IMR-90 (cell line): ENCODE data around the gene TBPL1. TPM values are rescaled to one million over a fixed set of nuclear protein-coding genes. Genes with fewer than 3 reads are reported as not detected.

Experiments used
- ATAC-seq: fragments of 200-7000 bp; cut with Tn5 transposase; 2 replicates; pipeline ENCODE4 v1.9.1; 2020; ENCODE audit warnings: low read depth, mild to moderate bottlenecking, moderate library complexity
- BruUV-seq: library from RNA; stranded (reverse); fragments of 400-500 nt; replicated peaks from 2 replicates; lab custom pipeline; 2021; lab: Mats Ljungman, UMichigan
- CTCF ChIA-PET: fragments of 300-600 bp; formaldehyde crosslinking; extraction: SDS; loops from one replicate; lab custom pipeline; 2021; ENCODE audit warnings: antibody characterized with exemption; lab: Yijun Ruan, JAX
- POLR2A ChIA-PET: fragments of 300-600 bp; sonication (Branson Sonifier 250); formaldehyde crosslinking; loops from one replicate; lab custom pipeline; 2022; ENCODE audit warnings: antibody characterized with exemption; ENCODE audit not compliant: unreplicated experiment; lab: Charles Lee
- DNase-seq: peaks from one replicate; pipeline ENCODE4 v3.0.0; 2013
- H2AFZ ChIP-seq: replicated peaks from 2 replicates; pipeline ENCODE3; 2013; ENCODE audit warnings: low read length, mild to moderate bottlenecking; ENCODE audit not compliant: poor library complexity
- H2AK5ac ChIP-seq: 2 replicates; pipeline ENCODE4 v1.6.1; 2013; ENCODE audit warnings: low read depth, low read length, inconsistent platforms
- H2AK9ac ChIP-seq: replicated peaks from 2 replicates; pipeline ENCODE3; 2013; ENCODE audit warnings: mild to moderate bottlenecking, low read depth, low read length, moderate library complexity; ENCODE audit not compliant: poor library complexity
- H2BK120ac ChIP-seq: 2 replicates; pipeline ENCODE4 v1.6.1; 2013; ENCODE audit warnings: low read depth, low read length, inconsistent platforms
- H2BK15ac ChIP-seq: 3 replicates; pipeline ENCODE4 v1.6.1; 2013; ENCODE audit warnings: low read depth, low read length, inconsistent platforms
- H2BK20ac ChIP-seq: 2 replicates; pipeline ENCODE4 v1.6.1; 2013; ENCODE audit warnings: low read depth, mild to moderate bottlenecking, inconsistent platforms, low read length, moderate library complexity
- H2BK5ac ChIP-seq: 2 replicates; pipeline ENCODE4 v1.6.1; 2013; ENCODE audit warnings: mild to moderate bottlenecking, low read depth, low read length, inconsistent platforms; ENCODE audit not compliant: poor library complexity, severe bottlenecking
- H3K14ac ChIP-seq: replicated peaks from 2 replicates; pipeline ENCODE4 v1.6.1; 2013; ENCODE audit warnings: low read depth, low read length, inconsistent platforms
- H3K18ac ChIP-seq: 2 replicates; pipeline ENCODE4 v1.6.1; 2013; ENCODE audit warnings: low read depth, low read length, control low read depth
- H3K23ac ChIP-seq: 2 replicates; pipeline ENCODE4 v1.6.1; 2013; ENCODE audit warnings: low read depth, low read length, inconsistent platforms
- H3K27ac ChIP-seq: 2 replicates; pipeline ENCODE4 v1.5.1; 2013; ENCODE audit warnings: mild to moderate bottlenecking, control low read depth, low read length; ENCODE audit not compliant: insufficient read depth
- H3K27me3 ChIP-seq: 2 replicates; pipeline ENCODE4 v1.6.1; 2013; ENCODE audit warnings: low read length; ENCODE audit not compliant: control insufficient read depth, insufficient read depth
- H3K36me3 ChIP-seq: 2 replicates; pipeline ENCODE4 v1.6.1; 2013; ENCODE audit warnings: low read length, mixed read lengths; ENCODE audit not compliant: control insufficient read depth, insufficient read depth
- H3K4ac ChIP-seq: 2 replicates; pipeline ENCODE4 v1.6.1; 2013; ENCODE audit warnings: low read depth, low read length, inconsistent platforms
- H3K4me1 ChIP-seq: 2 replicates; pipeline ENCODE4 v1.6.1; 2013; ENCODE audit warnings: low read length, mixed read lengths; ENCODE audit not compliant: control insufficient read depth, insufficient read depth
- H3K4me2 ChIP-seq: 2 replicates; pipeline ENCODE4 v1.6.1; 2013; ENCODE audit warnings: low read depth, mild to moderate bottlenecking, control low read depth, low read length, moderate library complexity
- H3K4me3 ChIP-seq: 2 replicates; pipeline ENCODE4 v1.5.1; 2013; ENCODE audit warnings: low read depth, mild to moderate bottlenecking, control low read depth, low read length, moderate library complexity; ENCODE audit not compliant: insufficient read depth
- H3K56ac ChIP-seq: 2 replicates; pipeline ENCODE4 v1.6.1; 2013; ENCODE audit warnings: low read length, inconsistent platforms; ENCODE audit not compliant: insufficient read depth; ENCODE audit errors: extremely low read depth
- H3K79me1 ChIP-seq, 2 experiments: 2 replicates each; pipeline ENCODE4 v1.6.1; 2013; ENCODE audit warnings: low read length in 2 of 2, inconsistent platforms in 1 of 2, low read depth in 1 of 2
- H3K9ac ChIP-seq: 2 replicates; pipeline ENCODE4 v1.6.1; 2013; ENCODE audit warnings: low read depth, low read length, control low read depth
- H3K9me1 ChIP-seq: 2 replicates; pipeline ENCODE4 v1.6.1; 2013; ENCODE audit warnings: low read length, inconsistent platforms; ENCODE audit not compliant: insufficient read depth
- H3K9me3 ChIP-seq: 2 replicates; pipeline ENCODE4 v1.6.1; 2013; ENCODE audit warnings: low read length; ENCODE audit not compliant: control insufficient read depth, insufficient read depth
- H4K20me1 ChIP-seq: 2 replicates; pipeline ENCODE4 v1.6.1; 2013; ENCODE audit warnings: low read length, inconsistent platforms; ENCODE audit not compliant: insufficient read depth
- H4K5ac ChIP-seq: 2 replicates; pipeline ENCODE4 v1.6.1; 2013; ENCODE audit warnings: mild to moderate bottlenecking, low read depth, low read length, control low read depth
- H4K8ac ChIP-seq, 2 experiments: 2 replicates each; pipeline ENCODE4 v1.6.1; 2013; ENCODE audit warnings: low read depth in 2 of 2, low read length in 2 of 2, control low read depth in 1 of 2, inconsistent platforms in 1 of 2
- H4K91ac ChIP-seq: 2 replicates; pipeline ENCODE4 v1.6.1; 2013; ENCODE audit warnings: low read depth, low read length, inconsistent platforms; ENCODE audit not compliant: insufficient read depth
- BHLHE40 ChIP-seq: fragments of 150-350 bp; IDR thresholded peaks from 2 replicates; pipeline ENCODE4 v1.6.1; 2016; ENCODE audit warnings: mild to moderate bottlenecking, low read depth, low read length
- MAFK ChIP-seq: IDR thresholded peaks from 2 replicates; pipeline ENCODE4 v1.6.1; 2012; ENCODE audit warnings: low read depth, low read length, improper control_type of control experiment
- RCOR1 ChIP-seq: IDR thresholded peaks from 2 replicates; pipeline ENCODE4 v1.6.1; 2012; ENCODE audit warnings: mild to moderate bottlenecking, low read length, improper control_type of control experiment; ENCODE audit not compliant: insufficient replicate concordance
- WGBS, 2 experiments: methylation state at CpG; one replicate each; pipeline versions ENCODE4 v1.1.5 to v1.1.7; 2013; ENCODE audit warnings: missing lambda C conversion rate in 2 of 2; ENCODE audit not compliant: insufficient read length in 1 of 2; ENCODE audit errors: extremely low coverage in 2 of 2; 5-methylcytosine and 5-hydroxymethylcytosine counted together
- dilution Hi-C: fragments of 300-500 bp; cut with HindIII; formaldehyde crosslinking; loops from one replicate; pipeline ENCODE4 v1.14.3; 2018; ENCODE audit warnings: low sequenced_read_pairs; ENCODE audit not compliant: unreplicated experiment
- in situ Hi-C: fragments of 300-500 bp; cut with MboI; formaldehyde crosslinking; loops from 3 replicates; pipeline ENCODE4 v1.14.3; 2019; ENCODE audit warnings: low sequenced_read_pairs, inconsistent platforms, mixed read lengths
- intact Hi-C: fragments of 100-400 bp; cut with micrococcal nuclease; formaldehyde crosslinking; loops from 2 replicates; pipeline ENCODE4 v1.10.0; 2022
- polyA plus RNA-seq, 3 experiments: library from polyadenylated mRNA; depleted of rRNA; stranded (reverse); fragments of >200 nt; gene quantifications; 2 replicates each; pipeline ENCODE4 v1.2.3, GENCODE V29; 2012; ENCODE audit warnings: low replicate concordance in 1 of 3
- total RNA-seq: library from RNA; depleted of rRNA; stranded (reverse); fragments of >200 nt; gene quantifications from 2 replicates; pipeline ENCODE4 v1.2.3, GENCODE V29; 2012
- TF ChIP-seq, protein P1 (sequence below): fragments of 150-350 bp; IDR thresholded peaks from 2 replicates; pipeline ENCODE4 v1.6.1; 2017; ENCODE audit warnings: mild to moderate bottlenecking, antibody characterized with exemption, low read length, low read depth

Gene TBPL1
- total and polyA plus RNA-seq, 2 of the 4 experiments (the other 2 are of a cell fraction): 25.6 to 32.5 TPM

- 0 out of 2 replicates have a peak overlapping the region, but pooled peaks have one; percentile 9 for H2AK5ac ChIP-seq
- no peaks in the 10 kb centered on the region for H3K79me1 ChIP-seq
- H4K5ac ChIP-seq: no peak overlapping the region
- no peak overlapping the region for H3K27ac ChIP-seq
- H2BK20ac ChIP-seq: no peak overlapping the region
- ChIA-PET POLR2A (no interaction called here), CTCF (interaction anchor here (0.6 to 1.4 kb wide), 3 partner anchors 11 to 66 kb away, joined by 3 to 5 read pairs (median 4); no protein-coding TSS in a partner anchor)
- no peak overlapping the region for H4K91ac ChIP-seq
- TF ChIP-seq MAFK (no peak), RCOR1 (no peak), BHLHE40 (no peak)
- TF ChIP-seq, protein P1, sequence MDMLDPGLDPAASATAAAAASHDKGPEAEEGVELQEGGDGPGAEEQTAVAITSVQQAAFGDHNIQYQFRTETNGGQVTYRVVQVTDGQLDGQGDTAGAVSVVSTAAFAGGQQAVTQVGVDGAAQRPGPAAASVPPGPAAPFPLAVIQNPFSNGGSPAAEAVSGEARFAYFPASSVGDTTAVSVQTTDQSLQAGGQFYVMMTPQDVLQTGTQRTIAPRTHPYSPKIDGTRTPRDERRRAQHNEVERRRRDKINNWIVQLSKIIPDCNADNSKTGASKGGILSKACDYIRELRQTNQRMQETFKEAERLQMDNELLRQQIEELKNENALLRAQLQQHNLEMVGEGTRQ: no peak
- no peak overlapping the region for H3K18ac ChIP-seq
- no peak overlapping the region for H2BK5ac ChIP-seq
- WGBS, 2 experiments: no CpG with 5 or more reads among the region's 6 CpGs
- in situ Hi-C loops (no loop called here), dilution Hi-C loops (no loop called here), intact Hi-C loops (no loop called here)
- H3K9me1 ChIP-seq: peaks cover 14% of the 10 kb centered on the region
- no TSS peak for BruUV-seq
- no peak overlapping the region for H4K8ac ChIP-seq
- no peaks in the 10 kb centered on the region for H3K27me3 ChIP-seq
- H3K4ac ChIP-seq: no peak overlapping the region
- no peak overlapping the region for H3K4me2 ChIP-seq
- H3K4me1 ChIP-seq: peaks cover 25% of the 10 kb centered on the region
- no peak overlapping the region for H3K14ac ChIP-seq
- no peak overlapping the region for H3K4me3 ChIP-seq
- H3K9ac ChIP-seq: no peak overlapping the region
- H3K36me3 ChIP-seq: no peaks in the 10 kb centered on the region
- H2AFZ ChIP-seq: no peak overlapping the region
- no peak overlapping the region for H3K56ac ChIP-seq
- no peaks in the 10 kb centered on the region for H4K20me1 ChIP-seq
- no peaks in the 10 kb centered on the region for H3K9me3 ChIP-seq
- no peak overlapping the region for H3K23ac ChIP-seq
- H2BK120ac ChIP-seq: no peak overlapping the region
- H2AK9ac ChIP-seq: no peak overlapping the region
- no peak overlapping the region for H2BK15ac ChIP-seq
- ATAC-seq (no peak), DNase-seq (no peak)
Observed at GRCh38 chr6:133997267-133997666, 44.2 kb downstream of the TBPL1 start.
